ENCODE data around the gene CYGB.

DNA sequence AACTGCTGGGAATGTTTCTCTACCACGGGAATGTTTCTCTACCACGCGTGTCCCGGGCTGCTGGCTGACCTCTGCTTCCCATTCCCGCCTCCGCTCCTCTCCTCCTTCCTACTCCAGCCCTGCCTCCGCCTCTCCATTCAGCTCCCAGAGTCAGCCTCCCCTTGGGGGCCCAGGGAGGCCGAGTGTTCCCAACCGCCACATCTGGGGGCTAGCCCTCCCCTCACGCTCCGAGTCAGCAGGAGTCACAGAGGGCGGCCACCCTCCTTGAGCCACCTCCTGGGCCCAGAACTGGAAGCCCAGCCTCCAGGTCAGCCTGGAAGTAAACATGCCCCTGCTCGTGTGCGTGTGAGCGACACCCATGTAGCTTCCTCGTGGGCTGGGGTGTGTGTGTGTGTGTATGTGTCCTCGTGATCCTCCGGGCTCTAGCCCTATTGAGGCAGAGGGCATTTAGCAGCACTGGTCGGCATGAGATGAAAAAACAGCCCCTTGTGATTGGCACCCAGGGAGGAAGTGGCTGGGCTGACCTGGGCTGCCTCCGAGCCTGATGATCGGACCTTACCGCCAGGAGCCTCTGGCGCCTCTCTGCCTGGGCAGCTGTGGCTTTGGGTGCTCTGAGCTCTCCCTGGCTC is 7.3 kb downstream of the CYGB start:
- TF ChIP-seq POLR2AphosphoS5 (IDR thresholded peaks at IDR 0.05; ENCODE audit: low read depth, low read length) (no peak; the same call in 1 of the 2 replicates), FOXP2 (optimal IDR thresholded peaks at IDR 0.05; ENCODE audit: borderline replicate concordance, extremely low read depth, extremely low read length, insufficient read depth) (peak; percentile 20)
